OCI-LY1 (cell line): ENCODE data around the gene PRR14.

Experiments
- H2AFZ ChIP-seq: fragments of 200-600 bp; sonication (generic), shearing (Covaris generic); 2 replicates; pipeline ENCODE4 v1.6.0; 2014; ENCODE audit warnings: antibody characterized with exemption, mild to moderate bottlenecking, low read length
- H3F3A ChIP-seq: fragments of 200-600 bp; sonication (generic), shearing (Covaris generic); 2 replicates; pipeline ENCODE4 v1.6.0; 2014; ENCODE audit warnings: mild to moderate bottlenecking, antibody characterized with exemption, low read length, moderate library complexity; ENCODE audit not compliant: insufficient read depth
- H3K27ac ChIP-seq: fragments of 200-600 bp; sonication (generic); 2 replicates; pipeline ENCODE4 v1.5.1; 2014; ENCODE audit warnings: low read length, mixed run types, mild to moderate bottlenecking, low read depth; ENCODE audit not compliant: poor library complexity, severe bottlenecking
- H3K27me3 ChIP-seq: fragments of 200-600 bp; sonication (generic); 2 replicates; pipeline ENCODE4 v1.6.0; 2014; ENCODE audit warnings: antibody characterized with exemption, mild to moderate bottlenecking, low read length, moderate library complexity; ENCODE audit not compliant: insufficient read depth
- H3K36me3 ChIP-seq: fragments of 200-600 bp; sonication (generic); 2 replicates; pipeline ENCODE4 v1.6.1; 2014; ENCODE audit warnings: mild to moderate bottlenecking, antibody characterized with exemption, low read length, moderate library complexity, mixed read lengths; ENCODE audit not compliant: insufficient read depth
- H3K4me1 ChIP-seq: fragments of 200-600 bp; sonication (generic); 2 replicates; pipeline ENCODE4 v1.5.1; 2014; ENCODE audit warnings: mild to moderate bottlenecking, low read length, moderate library complexity; ENCODE audit not compliant: insufficient read depth, severe bottlenecking
- H3K4me2 ChIP-seq: fragments of 200-600 bp; sonication (generic), shearing (Covaris generic); 2 replicates; pipeline ENCODE4 v1.6.1; 2014; ENCODE audit warnings: low read length
- H3K4me3 ChIP-seq: fragments of 200-600 bp; sonication (generic); 2 replicates; pipeline ENCODE4 v1.5.1; 2014; ENCODE audit warnings: low read length, low read depth, mild to moderate bottlenecking, mixed read lengths; ENCODE audit not compliant: poor library complexity, severe bottlenecking
- H3K79me2 ChIP-seq: fragments of 200-600 bp; shearing (Covaris generic); 2 replicates; pipeline ENCODE4 v1.6.1; 2016; ENCODE audit warnings: mixed run types, low read length, mixed read lengths; ENCODE audit not compliant: insufficient read depth
- H3K9ac ChIP-seq: fragments of 200-600 bp; sonication (generic), shearing (Covaris generic); 2 replicates; pipeline ENCODE4 v1.6.1; 2014; ENCODE audit warnings: mild to moderate bottlenecking, low read length, mixed read lengths
- H3K9me2 ChIP-seq: fragments of 200-600 bp; sonication (generic), shearing (Covaris generic); 2 replicates; pipeline ENCODE4 v1.6.1; 2014; ENCODE audit warnings: low read depth, mild to moderate bottlenecking, low read length, mixed read lengths
- H3K9me3 ChIP-seq: fragments of 200-600 bp; shearing (Covaris generic); 2 replicates; pipeline ENCODE4 v1.6.1; 2014; ENCODE audit warnings: low read length, mixed read lengths
- H4K20me1 ChIP-seq: fragments of 200-600 bp; sonication (generic), shearing (Covaris generic); 2 replicates; pipeline ENCODE4 v1.6.0; 2016; ENCODE audit warnings: mild to moderate bottlenecking, low read length; ENCODE audit not compliant: insufficient read depth
- CTCF ChIP-seq: fragments of 200-600 bp; sonication (generic), shearing (Covaris generic); IDR thresholded peaks from 2 replicates; pipeline ENCODE4 v1.5.1; 2017; ENCODE audit warnings: mild to moderate bottlenecking, antibody characterized with exemption, low read length, moderate library complexity, mixed read lengths
- EZH2 ChIP-seq: fragments of 200-600 bp; sonication (generic), shearing (Covaris generic); IDR thresholded peaks from 2 replicates; pipeline ENCODE4 v1.8.0; 2017; ENCODE audit warnings: borderline replicate concordance, mixed run types, mild to moderate bottlenecking, antibody characterized with exemption, low read length, moderate library complexity, mixed read lengths

The PRR14 gene

GRCh38 chr16:30663820-30664219 lies 13.1 kb downstream of the PRR14 start:
- Histone ChIP-seq H3F3A (no peaks in the 10 kb centered on the region), H3K9ac (no peak overlapping the region), H3K27ac (no peak overlapping the region), H3K9me3 (no peaks in the 10 kb centered on the region), H3K27me3 (no peaks in the 10 kb centered on the region), H3K4me1 (peaks cover 32% of the 10 kb centered on the region), H3K4me3 (no peak overlapping the region), H2AFZ (no peak overlapping the region), H3K4me2 (no peak overlapping the region), H4K20me1 (no peaks in the 10 kb centered on the region), H3K9me2 (no peaks in the 10 kb centered on the region), H3K36me3 (peaks cover 71% of the 10 kb centered on the region), H3K79me2 (0 out of 2 replicates have a peak, but pooled peaks cover 3% of the 10 kb centered on the region)
- TF ChIP-seq EZH2 (no peak), CTCF (no peak)

GRCh38 chr16:30664616-30665109 lies 13.9 kb downstream of the PRR14 start:
- H3K4me1 ChIP-seq, result peaks cover 32% of the 10 kb centered on the region
- H3K36me3 ChIP-seq, result peaks cover 78% of the 10 kb centered on the region
- TF ChIP-seq CTCF, result no peak
- no peak for TF ChIP-seq EZH2
- H3K79me2 ChIP-seq, result 0 out of 2 replicates have a peak, but pooled peaks cover 3% of the 10 kb centered on the region
- no peaks in the 10 kb centered on the region for H3K9me3 ChIP-seq
- H3K9me2 ChIP-seq, result no peaks in the 10 kb centered on the region
- H3F3A ChIP-seq, result no peaks in the 10 kb centered on the region
- no peak overlapping the region for H3K9ac ChIP-seq
- H3K4me3 ChIP-seq, result no peak overlapping the region
- H3K27ac ChIP-seq, result no peak overlapping the region
- no peak overlapping the region for H2AFZ ChIP-seq
- H4K20me1 ChIP-seq, result no peaks in the 10 kb centered on the region
- H3K27me3 ChIP-seq, result no peaks in the 10 kb centered on the region
- H3K4me2 ChIP-seq, result no peak overlapping the region

DNA sequence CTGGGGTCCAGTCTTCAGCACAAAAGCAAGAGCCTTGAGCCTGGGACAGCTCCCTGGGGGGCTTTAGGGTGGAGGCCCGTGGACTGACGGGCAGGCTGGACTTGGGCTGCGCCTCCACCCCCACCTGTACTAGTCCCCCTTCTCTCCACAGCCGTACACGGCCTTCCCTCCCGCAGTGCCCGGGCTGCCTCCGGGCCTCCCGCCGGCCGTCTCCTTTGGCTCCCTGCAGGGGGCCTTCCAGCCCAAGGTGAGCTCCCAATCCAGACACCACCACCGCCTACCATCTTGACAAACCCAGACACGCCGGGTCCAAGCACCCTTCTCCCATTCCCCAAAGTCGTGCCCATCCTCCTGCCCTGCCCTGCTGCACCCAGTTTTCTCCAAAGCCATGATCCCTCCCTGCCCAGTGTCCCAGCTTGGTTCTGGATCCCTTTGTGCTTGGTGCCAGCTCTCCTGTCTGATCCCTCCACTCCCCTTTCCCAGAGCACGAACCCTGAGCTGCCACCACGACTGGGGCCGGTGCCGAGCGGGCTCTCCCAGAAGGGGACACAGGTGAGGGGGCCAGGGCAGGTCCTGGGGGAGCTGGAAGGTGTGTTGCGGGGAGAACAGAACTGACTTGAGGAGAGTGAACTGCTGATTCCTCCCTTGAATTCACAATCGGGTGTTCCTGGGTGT lies 14.5 kb downstream of the PRR14 start:
- Histone ChIP-seq H3K79me2 (0 out of 2 replicates have a peak, but pooled peaks cover under 1% of the 10 kb centered on the region), H3K9me2 (no peaks in the 10 kb centered on the region), H3K9me3 (no peaks in the 10 kb centered on the region), H2AFZ (no peak overlapping the region), H3K27ac (no peak overlapping the region), H3K36me3 (peaks cover 84% of the 10 kb centered on the region), H3F3A (no peaks in the 10 kb centered on the region), H3K4me2 (no peak overlapping the region), H3K9ac (no peak overlapping the region), H3K27me3 (no peaks in the 10 kb centered on the region), H3K4me1 (peaks cover 28% of the 10 kb centered on the region), H4K20me1 (no peaks in the 10 kb centered on the region), H3K4me3 (no peak overlapping the region)
- TF ChIP-seq CTCF (no peak), EZH2 (no peak)
